NCI-H146 treated with DMSO at 0.1 percent for 48 hours (cell line): Measurements from ENCODE around the gene FOXO3B.
"Not testable (repeated sequence)": the region's sequence is repeated elsewhere in the genome, so short reads cannot be mapped to it uniquely, and the experiment has no call there.

Experiments
- DNase-seq: peaks from one replicate; lab custom pipeline; 2025; ENCODE audit not compliant: unreplicated experiment; lab: John Stamatoyannopoulos, UW

FOXO3B gene

GRCh38 chr17:18681767-18682571, at the start of gene FOXO3B:
FOXO3B (minus strand) TSS chr17:18682314; CDS start chr17:18681651, 663 bp downstream.
- peak; percentile 86 for DNase-seq

GRCh38 chr17:18723509-18723908, 41.4 kb upstream of the FOXO3B start:
- DNase-seq = not testable (repeated sequence)

- not testable (repeated sequence) for DNase-seq
Measured at GRCh38 chr17:18722612-18723011, 40.5 kb upstream of the FOXO3B start.

- not testable (repeated sequence) for DNase-seq
Measured at GRCh38 chr17:18721775-18722547, 39.8 kb upstream of the FOXO3B start.

GRCh38 chr17:18719428-18720110, 37.5 kb upstream of the FOXO3B start:
- not testable (repeated sequence) for DNase-seq

GRCh38 chr17:18718643-18719427, 36.7 kb upstream of the FOXO3B start:
- DNase-seq = peak; percentile 56

- DNase-seq = not testable (repeated sequence)
Measured at GRCh38 chr17:18712354-18712999, 30.4 kb upstream of the FOXO3B start.

GRCh38 chr17:18708215-18708614, 26.1 kb upstream of the FOXO3B start:
- not testable (repeated sequence) for DNase-seq

GRCh38 chr17:18705955-18706354, 23.8 kb upstream of the FOXO3B start:
- not testable (repeated sequence) for DNase-seq

GRCh38 chr17:18698473-18699103, 16.5 kb upstream of the FOXO3B start:
- DNase-seq = not testable (repeated sequence)

GRCh38 chr17:18695143-18695542, 13.0 kb upstream of the FOXO3B start:
- DNase-seq = not testable (repeated sequence)

- DNase-seq = not testable (repeated sequence)
Measured at GRCh38 chr17:18682668-18683067, 554 bp upstream of the FOXO3B start.

GRCh38 chr17:18677381-18677780, 4.7 kb downstream of the FOXO3B start:
- DNase-seq = not testable (repeated sequence)

GRCh38 chr17:18676928-18677327, 5.2 kb downstream of the FOXO3B start:
- DNase-seq = not testable (repeated sequence)

GRCh38 chr17:18672395-18673227, 9.5 kb downstream of the FOXO3B start:
- DNase-seq = not testable (repeated sequence)

GRCh38 chr17:18668625-18669024, 13.5 kb downstream of the FOXO3B start:
- not testable (repeated sequence) for DNase-seq

GRCh38 chr17:18667535-18667934, 14.6 kb downstream of the FOXO3B start:
- not testable (repeated sequence) for DNase-seq

GRCh38 chr17:18666326-18666725, 15.8 kb downstream of the FOXO3B start:
- not testable (repeated sequence) for DNase-seq
